Cardiac fibroblast (primary cell): ENCODE data around the gene EPHB6.
A peak's percentile ranks its signal among the peaks of the same experiment; 100 is the strongest.

Source experiments
- DNase-seq, 2 donors: peaks; one replicate each; pipeline versions ENCODE4 v3.0.0 to v3.0.0-alpha.2; 2010; ENCODE audit warnings: low read depth in 2 of 2
- H3K4me3 ChIP-seq, 2 donors: replicated peaks in 1 of 2; 1 replicate in 1 of 2; 2 replicates in 1 of 2; pipeline ENCODE4 v1.5.1; 2011; ENCODE audit warnings: low read depth in 2 of 2, low read length in 2 of 2, mild to moderate bottlenecking in 2 of 2, moderate library complexity in 1 of 2
- TF ChIP-seq, protein P1 (sequence below): IDR thresholded peaks from one replicate; pipeline ENCODE4 v1.5.1; 2011; ENCODE audit warnings: low read depth, mild to moderate bottlenecking, low read length, inconsistent platforms

Gene EPHB6

DNA sequence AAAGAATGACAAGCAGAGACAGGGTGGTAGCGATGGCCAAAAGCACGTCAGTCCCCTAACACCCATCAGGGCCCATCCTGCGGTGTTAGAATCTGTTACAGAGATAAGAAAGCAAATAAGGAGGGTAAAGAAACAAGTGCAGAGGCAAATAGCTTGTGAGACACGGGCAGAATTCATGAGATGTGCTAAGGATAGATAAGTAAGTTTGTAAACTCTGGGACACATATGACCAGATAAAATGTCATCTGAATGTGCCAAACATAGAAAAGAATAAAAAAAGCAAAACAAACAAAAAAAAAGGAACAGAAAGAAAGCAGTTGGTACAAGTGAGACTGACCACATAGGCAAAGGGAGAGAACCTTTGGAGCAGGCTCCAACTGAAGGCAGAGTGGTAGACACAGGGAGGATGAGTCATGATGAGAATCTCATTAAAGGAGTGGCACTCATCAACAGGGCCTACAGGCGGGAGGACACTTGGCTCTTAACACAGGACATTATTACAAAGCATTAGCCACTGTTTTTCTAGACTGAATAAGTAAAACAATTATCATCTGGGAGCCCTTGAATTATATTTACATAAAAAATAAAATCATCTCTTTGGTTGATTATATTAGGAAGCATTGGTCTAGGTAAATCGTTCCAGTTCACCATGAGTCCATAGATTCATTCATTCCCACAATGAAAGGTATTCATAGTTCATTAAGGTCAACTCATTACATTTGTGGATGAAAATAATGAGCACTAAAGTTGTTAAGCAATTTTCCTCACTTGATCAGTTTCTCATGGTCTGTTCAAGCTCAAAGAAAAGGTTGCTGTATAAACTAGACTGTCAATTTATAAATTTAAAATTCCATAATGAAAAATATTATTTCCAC lies 21.5 kb upstream of the EPHB6 start:
- H3K4me3 ChIP-seq, result no peak overlapping the region
- DNase-seq, result peak in 1 of 2 donors; percentile 35
- TF ChIP-seq, protein P1, sequence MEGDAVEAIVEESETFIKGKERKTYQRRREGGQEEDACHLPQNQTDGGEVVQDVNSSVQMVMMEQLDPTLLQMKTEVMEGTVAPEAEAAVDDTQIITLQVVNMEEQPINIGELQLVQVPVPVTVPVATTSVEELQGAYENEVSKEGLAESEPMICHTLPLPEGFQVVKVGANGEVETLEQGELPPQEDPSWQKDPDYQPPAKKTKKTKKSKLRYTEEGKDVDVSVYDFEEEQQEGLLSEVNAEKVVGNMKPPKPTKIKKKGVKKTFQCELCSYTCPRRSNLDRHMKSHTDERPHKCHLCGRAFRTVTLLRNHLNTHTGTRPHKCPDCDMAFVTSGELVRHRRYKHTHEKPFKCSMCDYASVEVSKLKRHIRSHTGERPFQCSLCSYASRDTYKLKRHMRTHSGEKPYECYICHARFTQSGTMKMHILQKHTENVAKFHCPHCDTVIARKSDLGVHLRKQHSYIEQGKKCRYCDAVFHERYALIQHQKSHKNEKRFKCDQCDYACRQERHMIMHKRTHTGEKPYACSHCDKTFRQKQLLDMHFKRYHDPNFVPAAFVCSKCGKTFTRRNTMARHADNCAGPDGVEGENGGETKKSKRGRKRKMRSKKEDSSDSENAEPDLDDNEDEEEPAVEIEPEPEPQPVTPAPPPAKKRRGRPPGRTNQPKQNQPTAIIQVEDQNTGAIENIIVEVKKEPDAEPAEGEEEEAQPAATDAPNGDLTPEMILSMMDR, result no peak

DNA sequence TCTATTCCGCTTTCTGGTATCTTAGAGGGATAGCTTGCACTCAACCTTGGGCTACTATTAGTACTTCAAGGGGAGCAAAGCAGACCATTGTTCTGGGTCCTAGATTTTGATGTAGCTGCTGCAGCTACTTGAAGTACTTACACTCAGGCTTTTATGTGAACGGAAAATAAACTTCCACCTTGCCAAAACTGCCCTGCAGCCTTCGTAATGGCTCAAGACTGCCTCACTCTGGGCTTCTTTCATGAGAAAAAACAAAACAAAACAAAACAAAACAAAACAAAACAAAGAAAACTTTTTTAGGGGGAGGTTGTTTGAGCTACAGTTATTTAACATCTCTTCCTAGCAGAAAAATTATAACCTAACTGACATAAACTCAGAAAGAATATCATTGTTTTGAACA lies 19.4 kb upstream of the EPHB6 start:
- DNase-seq, result no peak
- no peak overlapping the region for H3K4me3 ChIP-seq
- TF ChIP-seq, protein P1, result no peak

DNA sequence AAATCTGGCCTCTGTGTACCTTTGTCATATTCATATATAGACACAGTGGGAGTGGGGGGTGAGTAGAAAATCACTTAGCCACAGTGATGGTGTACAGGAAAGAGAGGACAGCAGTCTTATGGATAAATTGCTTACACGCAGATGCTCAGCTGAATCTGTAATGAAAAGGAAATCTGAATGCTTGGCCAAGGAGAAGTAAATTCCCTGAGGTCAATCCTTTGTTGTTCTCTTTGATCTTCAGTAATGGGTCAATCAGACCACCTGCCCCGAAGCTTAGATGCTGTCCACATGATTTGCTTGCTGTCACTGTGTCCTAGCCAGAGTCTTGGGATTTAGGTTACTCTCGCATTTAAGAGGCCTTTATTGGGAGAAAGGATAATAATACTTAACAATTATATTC lies 18.4 kb upstream of the EPHB6 start:
- no peak overlapping the region for H3K4me3 ChIP-seq
- DNase-seq, result no peak
- TF ChIP-seq, protein P1, result no peak

DNA sequence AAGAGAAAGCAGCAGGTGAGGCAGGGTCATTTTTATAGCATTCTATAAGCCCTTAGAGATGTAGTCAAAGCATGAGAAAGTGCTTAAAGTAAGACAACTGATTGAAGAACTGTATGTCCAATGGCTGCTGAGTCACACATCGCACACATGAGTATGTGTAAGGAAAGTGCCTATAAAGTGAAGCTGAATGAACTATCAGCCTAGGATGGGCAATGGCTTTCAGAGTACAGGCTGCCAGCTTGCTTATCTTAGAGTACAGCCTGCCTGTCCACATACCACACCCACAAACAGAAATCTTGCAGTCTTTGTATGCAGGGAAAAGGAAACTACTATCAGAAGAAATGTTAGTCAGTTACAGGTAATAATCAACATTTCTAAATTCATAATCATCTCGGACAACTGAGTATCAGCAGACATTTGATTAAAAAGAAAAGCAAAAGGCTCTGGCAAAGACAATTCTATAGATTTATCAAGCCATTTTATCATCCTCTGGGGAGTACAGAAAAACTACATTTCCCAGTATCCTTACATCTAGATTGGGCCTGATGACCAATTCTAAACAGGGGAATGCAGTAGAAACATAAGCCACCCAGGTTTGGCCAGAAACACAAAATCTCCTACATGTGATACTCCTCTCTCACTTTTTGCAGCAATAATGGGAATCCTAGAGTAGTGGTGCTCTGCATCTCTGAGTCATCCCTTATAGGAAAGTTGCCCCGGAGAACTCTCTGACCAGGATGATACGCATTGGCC lies 16.2 kb upstream of the EPHB6 start:
- TF ChIP-seq, protein P1, result no peak
- no peak overlapping the region for H3K4me3 ChIP-seq
- DNase-seq, result peak in 1 of 2 donors; percentile 60

DNA sequence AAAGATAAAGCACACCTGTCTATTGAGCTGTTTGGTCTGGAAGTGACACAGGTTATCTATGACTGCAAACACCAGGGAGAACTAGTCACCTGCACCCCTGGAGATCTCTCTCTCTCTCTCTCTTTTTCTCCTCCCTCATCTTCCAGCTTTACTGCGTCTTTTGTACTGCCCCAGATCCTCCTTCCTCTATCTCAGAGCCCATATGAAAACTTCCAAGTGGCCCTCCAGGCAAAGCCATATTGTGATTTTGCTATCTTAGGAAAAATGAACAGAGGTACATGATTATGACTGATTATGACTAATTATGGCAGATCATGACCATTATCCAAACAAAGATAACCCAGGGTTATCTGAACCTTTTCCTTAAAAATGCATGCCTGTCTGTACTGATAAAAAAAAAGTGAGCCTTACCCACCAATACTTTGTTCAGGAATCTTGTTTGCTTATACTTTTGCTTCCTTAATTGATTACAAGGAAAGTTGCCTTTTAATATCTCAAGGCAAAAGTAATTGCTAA lies 12.6 kb upstream of the EPHB6 start:
- no peak overlapping the region for H3K4me3 ChIP-seq
- DNase-seq, result no peak
- TF ChIP-seq, protein P1, result no peak

DNA sequence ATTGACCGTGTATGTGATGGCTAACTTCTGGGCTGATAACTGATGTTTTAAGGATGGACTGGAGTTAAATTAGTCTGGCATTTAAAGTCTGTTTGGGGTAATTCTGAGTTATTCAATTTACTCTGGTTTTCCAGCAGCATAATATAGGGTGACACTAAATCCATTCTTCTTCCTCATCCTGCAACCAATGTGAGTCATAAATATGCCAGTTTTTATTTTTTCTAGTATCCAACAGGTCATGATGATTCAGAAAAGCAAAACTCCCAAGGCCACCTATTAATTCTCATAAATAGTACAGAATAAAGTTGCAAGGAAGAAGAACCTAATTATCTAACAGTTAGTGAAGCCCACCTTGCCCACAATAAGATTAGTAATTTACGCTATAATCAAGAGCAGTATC lies 7.5 kb upstream of the EPHB6 start:
- no peak for DNase-seq
- TF ChIP-seq, protein P1, result no peak

More for the DNA sequence above, 7.5 kb upstream of the EPHB6 start:
- no peak overlapping the region for H3K4me3 ChIP-seq
